ENCODE results near the gene SENP6. TPM values are rescaled to one million over a fixed set of nuclear protein-coding genes. Genes with fewer than 3 reads are reported as not detected.
"Not testable (repeated sequence)": the region's sequence is repeated elsewhere in the genome, so short reads cannot be mapped to it uniquely, and the experiment has no call there.

SENP6 gene
- polyA plus RNA-seq, 3 donors, result 22.3 to 43.9 (median 31.9) TPM

DNA sequence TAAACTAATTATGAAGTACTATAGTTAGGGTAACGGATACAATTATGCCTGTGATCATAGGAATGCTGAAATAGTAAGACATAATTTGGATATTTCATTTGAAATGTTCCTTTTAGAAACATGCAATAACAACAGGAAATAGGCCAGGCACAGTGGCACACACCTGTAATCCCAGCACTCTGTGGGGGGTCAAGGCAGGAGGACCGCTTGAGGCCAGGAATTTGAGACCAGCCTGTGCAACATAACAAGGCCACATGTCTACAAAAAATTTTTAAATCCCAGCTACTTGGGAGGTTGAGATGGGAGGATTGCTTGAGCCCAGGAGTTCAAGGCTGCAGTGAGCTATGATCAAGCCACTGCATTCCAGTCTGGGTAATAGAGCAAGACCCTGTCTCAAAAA is 121.7 kb downstream of the SENP6 start:
- no peaks in the 10 kb centered on the region for H3K27me3 ChIP-seq (ENCODE audit: control insufficient read depth in 2 of 2, insufficient read depth in 2 of 2, low read length in 2 of 2)
- H3K4me3 ChIP-seq (replicated peaks in 1 of 3; ENCODE audit: low read depth in 2 of 3, low read length in 3 of 3), result no peak overlapping the region
- no peaks in the 10 kb centered on the region for H4K20me1 ChIP-seq (ENCODE audit: insufficient read depth, low read length)
- intact Hi-C loops (cut with micrococcal nuclease), result no loop called here
- Mint-ChIP-seq H3K27me3 (ENCODE audit: low read depth in 3 of 3) (peaks cover 3 to 14% (median 7%) of the 10 kb centered on the region in 3 donors), H3K9me3 (no peaks in the 10 kb centered on the region), H3K36me3 (no peaks in the 10 kb centered on the region), H3K4me1 (no peaks in the 10 kb centered on the region), H3K4me3 (no peak overlapping the region), H3K27ac (no peak overlapping the region)
- no peak for TF ChIP-seq CTCF (IDR thresholded peaks at IDR 0.05)
- DNase-seq, result no peak
- no peaks in the 10 kb centered on the region for H3K79me2 ChIP-seq (ENCODE audit: insufficient read depth, low read length)
- H3K9me3 ChIP-seq (replicated peaks in 1 of 2; ENCODE audit: control insufficient read depth in 1 of 2, insufficient read depth in 1 of 2, low read length in 2 of 2), result no peaks in the 10 kb centered on the region
- H3K36me3 ChIP-seq (replicated peaks in 1 of 2; ENCODE audit: control insufficient read depth in 1 of 2, insufficient read depth in 2 of 2, low read length in 2 of 2), result no peaks in the 10 kb centered on the region
- H3K27ac ChIP-seq (ENCODE audit: low read depth in 1 of 2, low read length in 2 of 2), result no peak overlapping the region
- no CpG with 5 or more reads among the region's 2 CpGs for WGBS (ENCODE audit: insufficient coverage)
- H2AFZ ChIP-seq (ENCODE audit: insufficient read depth, low read depth, low read length, poor library complexity, severe bottlenecking), result no peak overlapping the region
- no peak overlapping the region for H3K4me2 ChIP-seq (replicated peaks; ENCODE audit: extremely low read depth, low read length, poor library complexity, severe bottlenecking)
- no peaks in the 10 kb centered on the region for H3K4me1 ChIP-seq (ENCODE audit: control insufficient read depth in 1 of 2, insufficient read depth in 2 of 2, low read length in 2 of 2)
- no peak overlapping the region for H3K9ac ChIP-seq (ENCODE audit: insufficient read depth, low read length, poor library complexity, severe bottlenecking)

DNA sequence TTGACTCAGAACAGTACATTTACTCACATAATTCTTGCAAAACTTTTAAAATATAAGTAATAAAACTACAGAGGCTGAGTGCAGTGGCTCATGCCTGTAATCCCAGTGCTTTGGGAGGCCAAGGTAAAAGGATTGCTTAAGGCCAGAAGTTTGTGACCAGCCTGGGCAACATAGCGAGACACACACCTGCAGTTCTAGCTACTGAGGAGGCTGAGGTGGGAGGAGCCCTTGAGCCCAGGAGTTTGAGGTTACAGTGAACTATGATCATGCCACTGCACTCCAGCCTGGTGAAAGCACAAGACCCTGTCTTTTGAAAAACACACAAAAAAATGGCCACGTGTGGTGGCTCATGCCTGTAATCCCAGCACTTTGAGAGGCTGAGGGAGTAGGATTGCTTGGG is 125.5 kb downstream of the SENP6 start:
- H4K20me1 ChIP-seq (ENCODE audit: insufficient read depth, low read length), result no peaks in the 10 kb centered on the region
- H2AFZ ChIP-seq (ENCODE audit: insufficient read depth, low read depth, low read length, poor library complexity, severe bottlenecking), result no peak overlapping the region
- H3K27ac Mint-ChIP-seq, result no peak overlapping the region
- H3K36me3 ChIP-seq (replicated peaks in 1 of 2; ENCODE audit: control insufficient read depth in 1 of 2, insufficient read depth in 2 of 2, low read length in 2 of 2), result no peaks in the 10 kb centered on the region
- 100% methylated on average over 1 of the region's 2 CpGs for WGBS (ENCODE audit: insufficient coverage)
- H3K9ac ChIP-seq (ENCODE audit: insufficient read depth, low read length, poor library complexity, severe bottlenecking), result no peak overlapping the region
- H3K9me3 ChIP-seq (replicated peaks in 1 of 2; ENCODE audit: control insufficient read depth in 1 of 2, insufficient read depth in 1 of 2, low read length in 2 of 2), result no peaks in the 10 kb centered on the region
- H3K9me3 Mint-ChIP-seq, result no peaks in the 10 kb centered on the region
- no peaks in the 10 kb centered on the region for H3K4me1 Mint-ChIP-seq
- peaks cover 9 to 25% (median 19%) of the 10 kb centered on the region in 3 donors for H3K27me3 Mint-ChIP-seq (ENCODE audit: low read depth in 3 of 3)
- no peak overlapping the region for H3K4me2 ChIP-seq (replicated peaks; ENCODE audit: extremely low read depth, low read length, poor library complexity, severe bottlenecking)
- no peaks in the 10 kb centered on the region for H3K4me1 ChIP-seq (ENCODE audit: control insufficient read depth in 1 of 2, insufficient read depth in 2 of 2, low read length in 2 of 2)
- TF ChIP-seq CTCF (IDR thresholded peaks at IDR 0.05), result no peak
- H3K4me3 ChIP-seq (replicated peaks in 1 of 3; ENCODE audit: low read depth in 2 of 3, low read length in 3 of 3), result no peak overlapping the region
- intact Hi-C loops (cut with micrococcal nuclease), result no loop called here
- H3K27me3 ChIP-seq (ENCODE audit: control insufficient read depth in 2 of 2, insufficient read depth in 2 of 2, low read length in 2 of 2), result no peaks in the 10 kb centered on the region
- H3K79me2 ChIP-seq (ENCODE audit: insufficient read depth, low read length), result no peaks in the 10 kb centered on the region
- DNase-seq, result no peak
- no peak overlapping the region for H3K4me3 Mint-ChIP-seq
- no peaks in the 10 kb centered on the region for H3K36me3 Mint-ChIP-seq
- no peak overlapping the region for H3K27ac ChIP-seq (ENCODE audit: low read depth in 1 of 2, low read length in 2 of 2)

DNA sequence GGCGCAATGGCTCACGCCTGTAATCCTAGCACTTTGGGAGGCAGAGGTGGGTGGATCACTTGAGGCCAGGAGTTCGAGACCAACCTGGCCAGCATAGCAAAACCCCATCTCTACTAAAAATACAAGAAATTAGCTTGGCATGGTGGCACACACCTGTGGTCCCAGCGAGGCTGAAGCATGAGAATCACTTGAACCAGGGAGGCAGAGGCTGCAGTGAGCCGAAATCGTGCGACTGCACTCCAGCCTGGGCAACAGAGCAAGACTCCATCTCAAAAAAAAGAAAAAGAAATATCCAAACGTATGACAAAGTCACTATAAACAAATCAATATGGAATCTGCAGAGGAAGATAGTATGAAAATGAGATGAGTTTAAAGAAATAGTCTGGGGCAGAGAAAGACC is 129.3 kb downstream of the SENP6 start:
- H3K4me1 Mint-ChIP-seq; H3K27ac ChIP-seq (ENCODE audit: low read depth in 1 of 2, low read length in 2 of 2); H3K4me3 ChIP-seq (replicated peaks in 1 of 3; ENCODE audit: low read depth in 2 of 3, low read length in 3 of 3); H3K9me3 Mint-ChIP-seq; DNase-seq; H2AFZ ChIP-seq (ENCODE audit: insufficient read depth, low read depth, low read length, poor library complexity, severe bottlenecking); H3K27ac Mint-ChIP-seq; H3K36me3 ChIP-seq (replicated peaks in 1 of 2; ENCODE audit: control insufficient read depth in 1 of 2, insufficient read depth in 2 of 2, low read length in 2 of 2); H3K27me3 ChIP-seq (ENCODE audit: control insufficient read depth in 2 of 2, insufficient read depth in 2 of 2, low read length in 2 of 2); H3K4me2 ChIP-seq (replicated peaks; ENCODE audit: extremely low read depth, low read length, poor library complexity, severe bottlenecking); H4K20me1 ChIP-seq (ENCODE audit: insufficient read depth, low read length); H3K9me3 ChIP-seq (replicated peaks in 1 of 2; ENCODE audit: control insufficient read depth in 1 of 2, insufficient read depth in 1 of 2, low read length in 2 of 2); H3K4me3 Mint-ChIP-seq; H3K9ac ChIP-seq (ENCODE audit: insufficient read depth, low read length, poor library complexity, severe bottlenecking); H3K4me1 ChIP-seq (ENCODE audit: control insufficient read depth in 1 of 2, insufficient read depth in 2 of 2, low read length in 2 of 2); H3K36me3 Mint-ChIP-seq; intact Hi-C loops (cut with micrococcal nuclease); H3K79me2 ChIP-seq (ENCODE audit: insufficient read depth, low read length): not testable (repeated sequence)
- WGBS (ENCODE audit: insufficient coverage), result 83% methylated on average over 2 of the region's 8 CpGs
- peaks cover 9 to 37% (median 33%) of the 10 kb centered on the region in 3 donors for H3K27me3 Mint-ChIP-seq (ENCODE audit: low read depth in 3 of 3)

Measured in CD14-positive monocyte (primary cell).